Measurements from ENCODE around the gene FOXK2. TPM values are rescaled to one million over a fixed set of nuclear protein-coding genes. Genes with fewer than 3 reads are reported as not detected.

The FOXK2 gene
- total RNA-seq, 1 experiment from 2014 or later = 72.0 TPM

- no peak overlapping the region for H2AFZ ChIP-seq (ENCODE audit: low read length)
- no peak overlapping the region for H3K27ac ChIP-seq (ENCODE audit: insufficient read length, low read depth, low read length)
- no peak overlapping the region for H3K9ac ChIP-seq (ENCODE audit: extremely low read depth, insufficient read length, low read length)
- H2BK5ac ChIP-seq (ENCODE audit: insufficient read length, low read length) = no peak overlapping the region
- no peak overlapping the region for H2BK120ac ChIP-seq (ENCODE audit: low read depth, low read length, poor library complexity, severe bottlenecking)
- no peak overlapping the region for H3K23ac ChIP-seq (ENCODE audit: insufficient read length, low read depth, low read length)
- no peaks in the 10 kb centered on the region for H3K4me1 ChIP-seq (ENCODE audit: insufficient read depth, low read length)
- Mint-ChIP-seq H3K4me3 (no peak overlapping the region), H3K27me3 (ENCODE audit: low read depth) (no peaks in the 10 kb centered on the region; the same call in 1 of the 2 replicates), H3K27ac (peak overlapping the region in 2 of 3 experiments; percentile 79 to 93; a peak in 4 of 7 replicates), H3K36me3 (ENCODE audit: insufficient read depth in 1 of 3, low read depth in 3 of 3) (peaks cover 32 to 82% (median 73%) of the 10 kb centered on the region in 3 experiments), H3K9me3 (no peaks in the 10 kb centered on the region; a peak in 2 of 5 replicates), H3K4me1 (peaks cover 0 to 4% of the 10 kb centered on the region in 2 experiments; a peak in 1 of 4 replicates)
- H4K91ac ChIP-seq (ENCODE audit: insufficient read length, low read depth, low read length) = no peak overlapping the region
- H3K27me3 ChIP-seq (ENCODE audit: insufficient read depth, low read length) = no peaks in the 10 kb centered on the region
- no peaks in the 10 kb centered on the region for H3K23me2 ChIP-seq (ENCODE audit: insufficient read length, low read depth, low read length, poor library complexity, severe bottlenecking)
- no peak overlapping the region for H3K14ac ChIP-seq (ENCODE audit: insufficient read depth, low read length)
- H2BK15ac ChIP-seq (ENCODE audit: low read depth, low read length) = no peak overlapping the region
- WGBS (ENCODE audit: extremely low coverage, insufficient read length, low lambda C conversion rate) = no CpG with 5 or more reads among the region's 37 CpGs
- H3K56ac ChIP-seq (ENCODE audit: insufficient read length, low read depth, low read length) = no peak overlapping the region
- H4K5ac ChIP-seq (ENCODE audit: insufficient read length, low read depth, low read length) = no peak overlapping the region
- no peaks in the 10 kb centered on the region for H3K79me1 ChIP-seq (ENCODE audit: insufficient read depth, low read depth, low read length, poor library complexity, severe bottlenecking)
- no peak overlapping the region for H4K8ac ChIP-seq (replicated peaks; ENCODE audit: insufficient read length, low read depth, low read length)
- TF ChIP-seq CTCF (conservative IDR thresholded peaks at IDR 0.05) = peak; percentile 29; the same call in 2 of the 3 replicates
- no peaks in the 10 kb centered on the region for H3K79me2 ChIP-seq (ENCODE audit: insufficient read depth, low read length)
- H2BK12ac ChIP-seq (ENCODE audit: insufficient read length, low read depth, low read length) = no peak overlapping the region
- no peaks in the 10 kb centered on the region for H4K20me1 ChIP-seq (ENCODE audit: control insufficient read depth, insufficient read depth, insufficient read length)
- no peak overlapping the region for H3K4ac ChIP-seq (ENCODE audit: low read depth, low read length)
- no peak overlapping the region for H3K18ac ChIP-seq (ENCODE audit: insufficient read length, low read depth, low read length)
- DNase-seq = peak; percentile 77
- H3K4me2 ChIP-seq (ENCODE audit: insufficient read depth, insufficient read length, low read length) = no peak overlapping the region
- no peak overlapping the region for H3T11ph ChIP-seq (ENCODE audit: low read length)
- H2BK20ac ChIP-seq (ENCODE audit: low read depth, low read length, poor library complexity, severe bottlenecking) = no peak overlapping the region
- H2AK5ac ChIP-seq (ENCODE audit: insufficient read length, low read length) = no peak overlapping the region
- H3K9me3 ChIP-seq (ENCODE audit: control insufficient read depth, low read depth, low read length) = no peaks in the 10 kb centered on the region
These were observed 94.0 kb downstream of the FOXK2 start for GRCh38 chr17:82613283-82614094.

Measured in H9 (cell line).